GM12878 (cell line): Measurements from ENCODE around the gene MYH10. TPM values are rescaled to one million over a fixed set of nuclear protein-coding genes. Genes with fewer than 3 reads are reported as not detected.

Experiments
- ATAC-seq: fragments of 200-7000 bp; cut with Tn5 transposase; 3 replicates; pipeline ENCODE4 v1.9.1; 2020; ENCODE audit warnings: mild to moderate bottlenecking, moderate library complexity
- BruUV-seq: library from RNA; stranded (reverse); fragments of 400-500 nt; replicated peaks from 2 replicates; lab custom pipeline; 2021; lab: Mats Ljungman, UMichigan
- CTCF ChIA-PET: fragments of 300-600 bp; sonication (Branson Sonifier 250); formaldehyde crosslinking; extraction: SDS; loops from one replicate; lab custom pipeline; 2021; ENCODE audit warnings: inconsistent platforms; lab: Yijun Ruan, JAX
- POLR2A ChIA-PET: fragments of 350-600 bp; formaldehyde crosslinking; extraction: SDS; loops from one replicate; lab custom pipeline; 2021; ENCODE audit warnings: inconsistent platforms; lab: Charles Lee
- RAD21 ChIA-PET: fragments of 300-600 bp; sonication (Branson Sonifier 250); formaldehyde crosslinking; loops from one replicate; lab custom pipeline; 2023; ENCODE audit warnings: antibody characterized with exemption; ENCODE audit not compliant: unreplicated experiment; lab: Charles Lee
- SMC1A ChIA-PET: fragments of 300-600 bp; sonication (Branson Sonifier 250); formaldehyde crosslinking; loops from one replicate; lab custom pipeline; 2023; ENCODE audit not compliant: unreplicated experiment, uncharacterized antibody; lab: Charles Lee
- DNase-seq: peaks from one replicate; pipeline ENCODE4 v3.0.0-alpha.2; 2011; ENCODE audit warnings: low read depth, low spot score
- FAIRE-seq: peaks from 3 replicates; lab custom pipeline; 2011; peaks lifted over from hg19 to GRCh38; lab: Jason Lieb, UNC
- H2AFZ ChIP-seq: 2 replicates; pipeline ENCODE4 v1.6.0; 2011; ENCODE audit warnings: low read depth, low read length, control low read depth; ENCODE audit not compliant: control insufficient read depth
- H3K27ac ChIP-seq: 2 replicates; pipeline ENCODE4 v1.5.1; 2011; ENCODE audit warnings: control low read depth; ENCODE audit not compliant: control insufficient read depth, insufficient read depth
- H3K27me3 ChIP-seq, 2 experiments: replicated peaks in 1 of 2; 2 replicates each; pipeline versions ENCODE4 v1.6.0 to v1.6.1; 2011; ENCODE audit warnings: low read length in 1 of 2; ENCODE audit not compliant: control insufficient read depth in 2 of 2, insufficient read depth in 2 of 2
- H3K36me3 ChIP-seq, 2 experiments: 2 replicates each; pipeline ENCODE4 v1.5.1; 2011; ENCODE audit warnings: low read length in 1 of 2; ENCODE audit not compliant: control insufficient read depth in 2 of 2, insufficient read depth in 2 of 2
- H3K4me1 ChIP-seq: 2 replicates; pipeline ENCODE4 v1.6.1; 2011; ENCODE audit warnings: mild to moderate bottlenecking, low read length, moderate library complexity, mixed read lengths; ENCODE audit not compliant: control insufficient read depth, insufficient read depth
- H3K4me2 ChIP-seq: 2 replicates; pipeline ENCODE4 v1.6.0; 2011; ENCODE audit warnings: control low read depth; ENCODE audit not compliant: control insufficient read depth, insufficient read depth
- H3K4me3 ChIP-seq: fragments of 200-600 bp; sonication (generic); 2 replicates; pipeline ENCODE4 v1.5.1; 2016
- H3K79me2 ChIP-seq: 2 replicates; pipeline ENCODE4 v1.6.0; 2011; ENCODE audit warnings: low read length; ENCODE audit not compliant: control insufficient read depth, insufficient read depth
- H3K9ac ChIP-seq: 2 replicates; pipeline ENCODE4 v1.8.0; 2011; ENCODE audit warnings: low read length, control low read depth, mixed read lengths; ENCODE audit not compliant: control insufficient read depth, insufficient read depth
- H3K9me3 ChIP-seq: replicated peaks from 3 replicates; pipeline ENCODE4 v1.5.1; 2011; ENCODE audit warnings: mild to moderate bottlenecking, low read length; ENCODE audit not compliant: control insufficient read depth, insufficient read depth
- H4K20me1 ChIP-seq: 2 replicates; pipeline ENCODE4 v1.6.0; 2011; ENCODE audit not compliant: control insufficient read depth, insufficient read depth
- ATF7 ChIP-seq: fragments of 450-650 bp; IDR thresholded peaks from 2 replicates; pipeline ENCODE4 v1.6.1; 2016; ENCODE audit warnings: low read depth, mild to moderate bottlenecking
- BCL11A ChIP-seq: IDR thresholded peaks from 2 replicates; pipeline ENCODE4 v1.6.1; 2011; ENCODE audit warnings: low read depth, low read length
- CREB1 ChIP-seq: IDR thresholded peaks from 2 replicates; pipeline ENCODE4 v1.6.1; 2012; ENCODE audit warnings: low read depth, mild to moderate bottlenecking, inconsistent platforms
- CUX1 ChIP-seq: IDR thresholded peaks from 2 replicates; pipeline ENCODE4 v1.6.1; 2012; ENCODE audit warnings: improper control_type of control experiment, low read depth, low read length; ENCODE audit not compliant: insufficient replicate concordance
- E2F4 ChIP-seq: IDR thresholded peaks from 2 replicates; pipeline ENCODE4 v1.6.1; 2012; ENCODE audit warnings: low read depth, low read length, improper control_type of control experiment
- HSF1 ChIP-seq: fragments of 150-350 bp; IDR thresholded peaks from 2 replicates; pipeline ENCODE4 v1.6.1; 2014; ENCODE audit warnings: mild to moderate bottlenecking, low read depth, low read length
- MXI1 ChIP-seq: fragments of 150-350 bp; IDR thresholded peaks from 2 replicates; pipeline ENCODE4 v1.6.1; 2011; ENCODE audit warnings: low read depth, mild to moderate bottlenecking, inconsistent platforms, low read length, improper control_type of control experiment
- PAX5 ChIP-seq: IDR thresholded peaks from 2 replicates; pipeline ENCODE4 v1.6.1; 2011; ENCODE audit warnings: low read depth, low read length, borderline replicate concordance
- REST ChIP-seq: IDR thresholded peaks from 2 replicates; pipeline ENCODE4 v1.6.1; 2012; ENCODE audit warnings: mild to moderate bottlenecking, low read depth, low read length
- SIN3A ChIP-seq: IDR thresholded peaks from 2 replicates; pipeline ENCODE4 v1.6.1; 2012; ENCODE audit warnings: low read depth, low read length, improper control_type of control experiment
- TAF1 ChIP-seq: IDR thresholded peaks from 2 replicates; pipeline ENCODE4 v1.6.1; 2011; ENCODE audit warnings: mild to moderate bottlenecking, low read depth, low read length, borderline replicate concordance
- WGBS: methylation state at CpG from one replicate; pipeline ENCODE4 v1.1.6; 2016; ENCODE audit warnings: low lambda C conversion rate; ENCODE audit not compliant: insufficient replicate concordance, insufficient coverage; ENCODE audit errors: missing lambda C conversion rate; 5-methylcytosine and 5-hydroxymethylcytosine counted together
- in situ Hi-C: fragments of 300-500 bp; cut with MboI; formaldehyde crosslinking; loops from 9 replicates; pipeline ENCODE4 v1.14.3; 2018; ENCODE audit warnings: mixed read lengths
- intact Hi-C: fragments of 100-400 bp; cut with micrococcal nuclease; formaldehyde crosslinking; loops from one replicate; pipeline ENCODE4 v1.14.2; 2022; ENCODE audit not compliant: unreplicated experiment
- polyA plus RNA-seq, 11 experiments: library from polyadenylated mRNA; depleted of rRNA in 4 of 11; unstranded in 6 of 11; stranded (reverse) in 5 of 11; fragments of >200 nt; fragmentation: Nextera tagmentation in 4 of 11; fragmentation: Illumina TruSeq in 1 of 11; extraction: Ambion mirVana in 4 of 11; extraction: Trizol in 1 of 11; gene quantifications; 1 replicate in 1 of 11; 2 replicates in 10 of 11; pipeline versions ENCODE4 v1.2.1 to v1.2.3, GENCODE V29; 2011 to 2016; ENCODE audit warnings: inconsistent platforms in 2 of 11, missing spikeins in 2 of 11, low read depth in 1 of 11
- total RNA-seq, 4 experiments: library from RNA; depleted of rRNA in 3 of 4; stranded (reverse); fragments of >200 nt in 3 of 4; fragmentation: Illumina TruSeq in 1 of 4; extraction: Trizol in 1 of 4; gene quantifications; 2 replicates each; pipeline versions ENCODE4 v1.2.1 to v1.2.3, GENCODE V29; 2013 to 2021

The MYH10 gene
- total and polyA plus RNA-seq, 10 of the 15 experiments (the other 5 are each of a cell fraction or from before 2014, with no cell fraction given): 0.33 to 7.1 (median 1.0) TPM

GRCh38 chr17:8673612-8674011 lies 43.1 kb upstream of the MYH10 start:
- no peaks in the 10 kb centered on the region for H3K4me1 ChIP-seq
- ChIA-PET RAD21 (no interaction called here), CTCF (interaction anchor here (0.6 kb wide), 1 partner anchor 359 kb away, joined by 3 read pairs; no protein-coding TSS in a partner anchor), POLR2A (no interaction called here), SMC1A (no interaction called here)
- in situ Hi-C loops (no loop called here), intact Hi-C loops (no loop called here)
- H4K20me1 ChIP-seq: no peaks in the 10 kb centered on the region
- no peak for ATAC-seq
- no peak overlapping the region for H3K4me3 ChIP-seq
- H3K9ac ChIP-seq: no peak overlapping the region
- no peak for DNase-seq
- FAIRE-seq: no peak
- H2AFZ ChIP-seq: no peak overlapping the region
- BruUV-seq: no TSS peak
- no peaks in the 10 kb centered on the region for H3K79me2 ChIP-seq
- no peaks in the 10 kb centered on the region for H3K36me3 ChIP-seq
- H3K27me3 ChIP-seq: no peaks in the 10 kb centered on the region
- no peak overlapping the region for H3K27ac ChIP-seq
- H3K4me2 ChIP-seq: no peak overlapping the region
- no peaks in the 10 kb centered on the region for H3K9me3 ChIP-seq
- WGBS: 44% methylated on average over 1 of the region's 1 CpG
- TF ChIP-seq BCL11A (no peak), ATF7 (no peak), REST (no peak), PAX5 (no peak), SIN3A (no peak), CREB1 (no peak), HSF1 (no peak), TAF1 (no peak), E2F4 (no peak), CUX1 (no peak), MXI1 (no peak)
